ENCODE measurements around the gene LECT2.
A peak's percentile ranks its signal among the peaks of the same experiment; 100 is the strongest.

The LECT2 gene

GRCh38 chr5:135978212-135978631, 23.4 kb upstream of the LECT2 start:
- DNase-seq, result no peak

GRCh38 chr5:135977375-135977928, 22.7 kb upstream of the LECT2 start:
- no peak for DNase-seq

- no peak for DNase-seq
Observed at GRCh38 chr5:135976216-135976615, 21.4 kb upstream of the LECT2 start.

GRCh38 chr5:135975122-135975521, 20.3 kb upstream of the LECT2 start:
- DNase-seq, result no peak

GRCh38 chr5:135974021-135974600, 19.3 kb upstream of the LECT2 start:
- no peak for DNase-seq

GRCh38 chr5:135973323-135974020, 18.7 kb upstream of the LECT2 start:
- DNase-seq, result peak; percentile 82

GRCh38 chr5:135971701-135972100, 16.9 kb upstream of the LECT2 start:
- DNase-seq, result no peak

- DNase-seq, result no peak
Observed at GRCh38 chr5:135966790-135967189, 12.0 kb upstream of the LECT2 start.

GRCh38 chr5:135966165-135966564, 11.4 kb upstream of the LECT2 start:
- no peak for DNase-seq

- DNase-seq, result no peak
Observed at GRCh38 chr5:135965504-135965903, 10.7 kb upstream of the LECT2 start.

GRCh38 chr5:135964670-135965320, 10.0 kb upstream of the LECT2 start:
- DNase-seq, result peak; percentile 31

GRCh38 chr5:135955525-135955924, 742 bp upstream of the LECT2 start:
- no peak for DNase-seq

- DNase-seq, result no peak
Observed at GRCh38 chr5:135953850-135954249, 933 bp downstream of the LECT2 start.

- no peak for DNase-seq
Observed at GRCh38 chr5:135952683-135953082, 2.1 kb downstream of the LECT2 start.

GRCh38 chr5:135951807-135952206, 3.0 kb downstream of the LECT2 start:
- no peak for DNase-seq

- no peak for DNase-seq
Observed at GRCh38 chr5:135951257-135951656, 3.5 kb downstream of the LECT2 start.

GRCh38 chr5:135950611-135951010, 4.2 kb downstream of the LECT2 start:
- no peak for DNase-seq

GRCh38 chr5:135944967-135945560, 9.7 kb downstream of the LECT2 start:
- DNase-seq, result peak; percentile 74

- no peak for DNase-seq
Observed at GRCh38 chr5:135944564-135944963, 10.2 kb downstream of the LECT2 start.

GRCh38 chr5:135942202-135942771, 12.5 kb downstream of the LECT2 start:
- DNase-seq, result no peak

GRCh38 chr5:135941711-135942110, 13.1 kb downstream of the LECT2 start:
- no peak for DNase-seq

- no peak for DNase-seq
Observed at GRCh38 chr5:135937245-135937911, 17.4 kb downstream of the LECT2 start.

GRCh38 chr5:135934939-135935338, 19.8 kb downstream of the LECT2 start:
- DNase-seq, result no peak
